T47D (cell line): ENCODE results near the gene VPS25.
"Not testable (repeated sequence)": the region's sequence is repeated elsewhere in the genome, so short reads cannot be mapped to it uniquely, and the experiment has no call there.

Experiments used
- DNase-seq, 2 experiments: peaks; one replicate each; pipeline versions ENCODE4 v3.0.0 to v3.0.0-alpha.2; 2011 to 2012; ENCODE audit warnings: low read depth in 1 of 2, low spot score in 1 of 2
- JUND ChIP-seq: IDR thresholded peaks from 2 replicates; pipeline ENCODE4 v1.6.1; 2012; ENCODE audit warnings: low read depth
- in situ Hi-C: cut with HindIII; loops from 2 replicates; pipeline ENCODE4 v1.10.0; 2016; ENCODE audit warnings: low sequenced_read_pairs, low pct_unique_long_range_greater_than_20kb

VPS25 gene

DNA sequence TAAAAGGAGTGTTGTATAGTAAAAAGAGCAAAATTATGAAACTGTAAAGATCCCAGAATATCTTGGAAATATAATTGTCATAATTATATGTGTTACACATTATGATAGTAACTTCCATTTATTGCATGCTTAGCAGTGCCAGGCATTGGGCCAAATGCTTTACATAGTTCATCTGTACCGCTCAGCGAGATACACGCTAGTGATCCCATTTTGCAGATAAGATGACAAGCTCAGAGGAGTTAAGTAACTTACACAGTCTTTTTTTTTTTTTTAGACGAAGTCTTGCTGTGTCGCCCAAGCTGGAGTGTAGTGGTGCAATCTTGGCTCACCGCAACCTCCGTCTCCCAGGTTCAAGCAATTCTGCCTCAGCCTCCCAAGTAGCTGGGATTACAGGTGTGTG lies 21.6 kb upstream of the VPS25 start:
- no peak for DNase-seq
- in situ Hi-C loops, result no loop called here
- no peak for TF ChIP-seq JUND

DNA sequence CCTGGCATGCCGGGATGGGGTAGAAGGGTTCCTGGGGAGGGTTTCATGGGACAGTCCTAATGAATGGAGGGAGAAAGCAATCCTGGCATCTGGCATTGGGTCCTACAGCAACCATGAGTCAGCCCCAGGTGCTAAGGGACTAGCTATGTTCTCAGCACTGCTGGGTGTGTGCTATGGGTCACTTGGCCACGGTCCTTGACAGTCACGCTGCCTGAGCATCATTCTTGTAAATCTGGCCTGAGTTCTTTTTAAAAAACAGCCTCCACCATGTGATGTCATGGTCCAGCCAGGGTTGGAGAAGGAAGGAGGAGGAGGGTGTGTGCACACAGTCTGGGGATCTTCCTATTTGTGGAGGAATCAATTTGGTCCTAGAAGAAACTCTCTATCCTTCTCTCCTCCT lies 18.5 kb upstream of the VPS25 start:
- no peak for TF ChIP-seq JUND
- DNase-seq, result no peak
- in situ Hi-C loops, result no loop called here

GRCh38 chr17:42759982-42760651 lies 13.1 kb upstream of the VPS25 start:
- in situ Hi-C loops, result no loop called here
- no peak for DNase-seq
- TF ChIP-seq JUND, result no peak

GRCh38 chr17:42760652-42761581 lies 12.3 kb upstream of the VPS25 start, which contains the start of gene RAMP2:
Gene RAMP2, plus strand, starts transcription at chr17:42761227. Its CDS starts 35 bp downstream, at chr17:42761262.
- in situ Hi-C loops, result no loop called here
- TF ChIP-seq JUND, result no peak
- DNase-seq, result no peak

DNA sequence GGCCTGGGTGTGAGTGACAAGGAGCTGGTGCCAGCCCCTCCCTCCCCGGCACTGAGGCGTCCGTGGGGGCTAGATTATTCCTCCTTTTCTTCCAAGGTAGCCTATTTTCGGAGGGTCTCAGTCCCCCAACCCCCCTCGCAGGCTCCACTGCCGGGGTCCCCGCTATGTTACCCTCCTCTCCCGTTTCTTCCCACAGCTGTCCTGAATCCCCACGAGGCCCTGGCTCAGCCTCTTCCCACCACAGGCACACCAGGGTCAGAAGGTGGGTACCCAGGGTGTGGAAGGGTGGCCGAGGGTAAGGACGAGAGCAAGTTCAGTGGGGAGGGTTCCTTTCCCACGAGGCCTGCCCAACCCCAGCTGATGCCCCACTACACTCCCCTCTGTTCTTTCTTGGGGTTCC lies 11.6 kb upstream of the VPS25 start:
- no peak for DNase-seq
- in situ Hi-C loops, result no loop called here
- TF ChIP-seq JUND, result no peak

DNA sequence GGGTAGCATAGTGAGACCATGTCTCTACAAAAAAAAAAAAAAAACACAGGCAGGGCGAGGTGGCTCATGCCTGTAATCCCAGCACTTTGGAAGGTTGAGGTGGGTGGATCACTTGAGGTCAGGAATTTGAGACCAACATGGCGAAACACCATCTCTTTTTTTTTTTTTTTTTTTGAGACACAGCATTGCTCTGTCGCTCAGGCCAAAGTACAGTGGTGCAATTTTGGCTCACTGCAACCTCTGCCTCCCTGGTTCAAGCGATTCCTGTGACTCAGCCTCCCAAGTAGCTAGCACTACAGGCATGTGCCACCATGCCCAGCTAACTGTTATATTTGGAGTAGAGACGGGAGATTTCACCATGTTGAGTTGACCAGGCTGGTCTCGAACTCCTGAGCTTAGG lies 7.1 kb upstream of the VPS25 start:
- no peak for DNase-seq
- no peak for TF ChIP-seq JUND
- in situ Hi-C loops, result no loop called here

DNA sequence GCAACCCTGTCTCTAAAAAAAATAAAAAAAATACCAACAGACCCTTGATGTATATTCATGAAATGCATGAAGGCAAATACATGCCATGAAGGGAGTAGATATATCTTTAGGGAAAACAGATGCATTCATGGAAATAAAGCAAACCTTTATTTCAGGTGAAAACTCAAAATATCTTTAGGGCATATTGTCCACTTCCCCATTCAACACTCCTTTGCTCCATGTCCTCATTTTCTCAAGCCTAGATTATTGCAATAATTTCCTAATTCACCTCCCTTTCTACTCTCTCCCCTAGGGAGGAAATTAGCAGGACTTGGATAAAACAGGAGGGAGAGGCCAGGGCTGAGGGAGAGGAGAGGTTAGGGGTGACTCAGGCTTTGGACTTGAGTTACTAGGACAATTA lies 5.7 kb upstream of the VPS25 start:
- in situ Hi-C loops, result no loop called here
- DNase-seq, result no peak
- TF ChIP-seq JUND, result no peak

- DNase-seq, in situ Hi-C loops: not testable (repeated sequence)
These were observed 5.2 kb upstream of the VPS25 start for GRCh38 chr17:42768006-42768405.

GRCh38 chr17:42769964-42770363 lies 3.3 kb upstream of the VPS25 start:
- in situ Hi-C loops, DNase-seq: not testable (repeated sequence)

- no peak for TF ChIP-seq JUND
- in situ Hi-C loops, result no loop called here
- DNase-seq, result no peak
These were observed 332 bp upstream of the VPS25 start for GRCh38 chr17:42772945-42773289.

GRCh38 chr17:42774066-42774745 lies 957 bp downstream of the VPS25 start:
- in situ Hi-C loops, result no loop called here

GRCh38 chr17:42775534-42776098 lies 2.4 kb downstream of the VPS25 start:
- in situ Hi-C loops, result no loop called here
- no peak for DNase-seq
- TF ChIP-seq JUND, result no peak

More at GRCh38 chr17:42774066-42774745, 957 bp downstream of the VPS25 start:
- no peak for TF ChIP-seq JUND
- no peak for DNase-seq
